ENCODE results near the gene OR52E1.

Gene OR52E1

DNA sequence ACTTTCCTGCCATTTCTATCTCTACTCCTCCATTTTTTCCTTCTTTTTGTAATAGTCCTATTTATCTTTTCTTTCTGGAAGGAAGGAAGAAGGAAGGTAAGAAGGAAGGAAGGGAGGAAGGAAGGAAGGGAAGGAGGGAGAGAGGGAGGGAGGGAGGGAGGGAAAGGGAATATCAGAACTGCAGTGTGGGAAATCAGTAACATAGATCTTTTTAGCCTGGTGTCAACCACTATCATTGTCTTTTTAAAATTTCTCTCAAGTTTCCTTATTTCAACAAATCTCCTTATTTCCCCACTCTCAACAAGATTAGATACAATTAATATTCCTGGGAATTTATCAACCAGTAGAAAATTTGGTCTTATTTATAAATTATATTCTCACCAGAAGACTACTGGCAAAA, 33.7 kb downstream of the OR52E1 start:
- DNase-seq (ENCODE audit: low read depth): no peak

DNA sequence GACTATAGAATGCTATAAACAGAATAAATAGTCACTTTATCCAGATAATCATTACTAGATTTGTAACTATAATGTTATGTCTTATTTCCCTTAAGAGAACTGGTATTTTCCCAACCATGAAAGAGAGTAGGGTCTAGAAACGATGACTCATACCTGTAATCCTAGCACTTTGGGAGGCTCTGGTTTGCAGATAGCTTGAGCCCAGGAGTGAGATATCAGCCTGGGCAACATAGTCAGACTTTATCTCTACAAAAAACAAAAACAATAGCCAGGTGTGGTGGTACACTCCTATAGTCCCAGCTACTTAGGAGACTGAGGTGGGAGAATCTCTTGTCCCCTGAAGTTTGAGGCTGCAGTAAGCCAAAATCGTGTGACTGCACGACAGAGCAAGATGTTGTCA, 37.9 kb downstream of the OR52E1 start:
- no peak overlapping the region for H3K4me3 ChIP-seq (ENCODE audit: low read depth, low read length)
- no peak for DNase-seq (ENCODE audit: low read depth)

More for the DNA sequence above, 33.7 kb downstream of the OR52E1 start:
- no peak overlapping the region for H3K4me3 ChIP-seq (ENCODE audit: low read depth, low read length)

DNA sequence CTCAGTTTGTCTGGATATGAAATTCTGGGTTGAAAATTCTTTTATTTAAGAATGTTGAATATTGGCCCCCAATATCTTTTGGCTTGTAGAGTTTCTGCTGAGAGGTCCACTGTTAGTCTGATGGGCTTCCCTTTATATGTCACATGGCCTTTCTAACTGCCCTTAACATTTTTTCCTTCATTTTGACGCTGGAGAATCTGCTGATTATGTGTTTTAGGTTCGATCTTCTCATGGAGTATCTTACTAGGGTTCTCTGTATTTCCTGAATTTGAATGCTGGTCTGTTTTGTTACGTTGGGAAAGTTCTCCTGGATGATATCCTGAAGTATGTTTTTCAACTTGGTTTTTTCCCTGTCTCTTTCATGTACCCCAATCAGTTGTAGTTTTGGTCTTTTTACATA, 46.0 kb downstream of the OR52E1 start:
- DNase-seq (ENCODE audit: low read depth): no peak
- H3K4me3 ChIP-seq (ENCODE audit: low read depth, low read length): no peak overlapping the region

DNA sequence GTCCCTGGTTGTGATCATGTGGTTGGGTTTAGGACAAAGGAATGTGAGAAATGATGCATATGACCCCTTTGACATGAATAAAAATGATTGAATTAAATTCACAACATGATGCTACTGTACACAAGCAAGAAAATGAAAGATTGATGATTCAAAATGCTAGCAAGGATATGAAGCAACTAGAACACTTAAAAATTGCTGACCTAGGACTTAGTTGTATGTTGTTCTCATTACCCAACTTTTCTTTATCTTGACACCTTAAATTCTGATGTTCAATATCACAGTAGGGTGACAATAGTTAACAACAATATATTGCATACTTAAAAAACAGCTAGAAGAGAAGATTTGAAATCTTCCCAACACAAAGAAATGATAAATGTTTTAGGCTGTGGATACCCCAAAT, 48.2 kb downstream of the OR52E1 start:
- no peak for DNase-seq (ENCODE audit: low read depth)
- H3K4me3 ChIP-seq (ENCODE audit: low read depth, low read length): no peak overlapping the region

DNA sequence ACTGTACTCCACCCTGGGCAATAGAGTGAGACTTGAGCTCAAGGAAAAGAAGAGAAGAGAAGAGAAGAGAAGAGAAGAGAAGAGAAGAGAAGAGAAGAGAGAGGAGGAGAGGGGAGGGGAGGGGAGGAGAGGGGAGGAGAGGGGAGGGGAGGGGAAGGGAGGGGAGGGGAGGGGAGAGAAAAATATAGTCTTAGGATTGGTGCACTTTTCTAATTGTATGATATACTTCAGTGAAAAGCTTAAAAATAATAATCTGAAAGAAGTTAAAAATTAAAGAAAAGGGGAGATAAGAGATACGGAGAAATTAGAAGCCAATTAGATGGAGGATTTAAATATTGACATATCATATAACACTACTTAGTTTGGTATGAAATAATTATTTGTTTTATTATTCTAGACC, 49.5 kb downstream of the OR52E1 start:
- no peak overlapping the region for H3K4me3 ChIP-seq (ENCODE audit: low read depth, low read length)
- DNase-seq (ENCODE audit: low read depth): no peak

Measured in skeletal muscle cell (primary cell).